Lower lobe of right lung (tissue), 2 donors: Measurements from ENCODE around the gene FGGY. TPM values are rescaled to one million over a fixed set of nuclear protein-coding genes. Genes with fewer than 3 reads are reported as not detected.
A peak's percentile ranks its signal among the peaks of the same experiment; 100 is the strongest.

Experiments
- ATAC-seq, 2 donors: fragments of 200-7000 bp; cut with Tn5 transposase; one replicate each; pipeline ENCODE4 v1.9.1; 2020 to 2022; ENCODE audit warnings: mild to moderate bottlenecking in 2 of 2, moderate library complexity in 2 of 2
- DNase-seq: peaks from one replicate; pipeline ENCODE4 v3.0.0-alpha.2; 2020
- H3K27ac ChIP-seq: fragments of 200-600 bp; one replicate; pipeline ENCODE4 v1.8.0; 2022
- H3K27me3 ChIP-seq: fragments of 200-600 bp; one replicate; pipeline ENCODE4 v1.8.0; 2022; ENCODE audit warnings: low read depth
- H3K36me3 ChIP-seq: fragments of 200-600 bp; one replicate; pipeline ENCODE4 v1.8.0; 2022; ENCODE audit warnings: mild to moderate bottlenecking
- H3K4me1 ChIP-seq: fragments of 200-600 bp; one replicate; pipeline ENCODE4 v1.8.0; 2022
- H3K4me3 ChIP-seq: fragments of 200-600 bp; one replicate; pipeline ENCODE4 v1.8.0; 2022; ENCODE audit warnings: mild to moderate bottlenecking
- H3K9me3 ChIP-seq: fragments of 200-600 bp; one replicate; pipeline ENCODE4 v1.8.0; 2022
- intact Hi-C: fragments of 100-400 bp; cut with DNase I; formaldehyde crosslinking; loops from one replicate; pipeline ENCODE4 v1.11.0; 2022
- total RNA-seq: library from RNA; stranded (reverse); fragmentation: NEBNext Ultra II Directional; extraction: Animal tissue kit (Norgen Biotek cat#: 25700); gene quantifications from one replicate; pipeline ENCODE4 v1.2.1, GENCODE V29; 2021
- TF ChIP-seq, protein P1 (sequence below): fragments of 200-600 bp; IDR thresholded peaks from one replicate; pipeline ENCODE4 v1.8.0; 2022; ENCODE audit warnings: antibody characterized with exemption, mild to moderate bottlenecking
- donor health status: DM: no; HTN: yes; CAD: no; lungs with severe emphysema.

The FGGY gene
- total RNA-seq, 1 donor from 2014 or later, result 31.4 TPM

- no peak for ATAC-seq
These were observed 252.4 kb downstream of the FGGY start for GRCh38 chr1:59549066-59549837.

GRCh38 chr1:59549903-59550302 is 253.0 kb downstream of the FGGY start:
- intact Hi-C loops, result no loop called here
- H3K36me3 ChIP-seq, result no peaks in the 10 kb centered on the region
- TF ChIP-seq, protein P1, sequence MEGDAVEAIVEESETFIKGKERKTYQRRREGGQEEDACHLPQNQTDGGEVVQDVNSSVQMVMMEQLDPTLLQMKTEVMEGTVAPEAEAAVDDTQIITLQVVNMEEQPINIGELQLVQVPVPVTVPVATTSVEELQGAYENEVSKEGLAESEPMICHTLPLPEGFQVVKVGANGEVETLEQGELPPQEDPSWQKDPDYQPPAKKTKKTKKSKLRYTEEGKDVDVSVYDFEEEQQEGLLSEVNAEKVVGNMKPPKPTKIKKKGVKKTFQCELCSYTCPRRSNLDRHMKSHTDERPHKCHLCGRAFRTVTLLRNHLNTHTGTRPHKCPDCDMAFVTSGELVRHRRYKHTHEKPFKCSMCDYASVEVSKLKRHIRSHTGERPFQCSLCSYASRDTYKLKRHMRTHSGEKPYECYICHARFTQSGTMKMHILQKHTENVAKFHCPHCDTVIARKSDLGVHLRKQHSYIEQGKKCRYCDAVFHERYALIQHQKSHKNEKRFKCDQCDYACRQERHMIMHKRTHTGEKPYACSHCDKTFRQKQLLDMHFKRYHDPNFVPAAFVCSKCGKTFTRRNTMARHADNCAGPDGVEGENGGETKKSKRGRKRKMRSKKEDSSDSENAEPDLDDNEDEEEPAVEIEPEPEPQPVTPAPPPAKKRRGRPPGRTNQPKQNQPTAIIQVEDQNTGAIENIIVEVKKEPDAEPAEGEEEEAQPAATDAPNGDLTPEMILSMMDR, result no peak
- H3K4me3 ChIP-seq, result no peak overlapping the region
- no peaks in the 10 kb centered on the region for H3K4me1 ChIP-seq
- no peaks in the 10 kb centered on the region for H3K27me3 ChIP-seq
- peak overlapping the region; percentile 1 for H3K27ac ChIP-seq
- no peaks in the 10 kb centered on the region for H3K9me3 ChIP-seq
- DNase-seq, result peak; percentile 57
- ATAC-seq, result peak; percentile 58 to 69

More at GRCh38 chr1:59549066-59549837, 252.4 kb downstream of the FGGY start:
- Histone ChIP-seq H3K9me3 (no peaks in the 10 kb centered on the region), H3K4me3 (no peak overlapping the region), H3K27ac (no peak overlapping the region), H3K36me3 (no peaks in the 10 kb centered on the region), H3K4me1 (no peaks in the 10 kb centered on the region), H3K27me3 (no peaks in the 10 kb centered on the region)
- DNase-seq, result no peak
- intact Hi-C loops, result no loop called here
- TF ChIP-seq, protein P1, result no peak

DNA sequence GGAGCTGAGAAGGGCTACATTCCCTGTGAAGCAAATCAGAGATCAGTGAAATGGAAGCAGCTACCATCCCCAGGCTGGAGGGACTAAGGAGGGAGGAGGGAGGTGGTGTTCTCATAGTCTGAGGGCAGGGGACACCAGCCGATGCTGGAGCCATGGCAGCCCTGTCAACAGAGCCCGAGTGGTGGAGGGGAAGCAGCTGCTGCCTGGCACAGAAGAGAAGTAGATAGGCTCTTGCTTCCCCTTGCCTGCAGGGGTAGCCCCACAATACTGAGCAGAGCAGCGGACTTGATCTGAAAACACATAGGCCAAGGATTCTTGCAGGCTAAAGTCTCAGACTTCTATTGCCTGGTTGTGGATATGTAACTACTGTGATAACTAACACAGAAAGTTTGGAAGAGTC is 255.1 kb downstream of the FGGY start:
- Histone ChIP-seq H3K4me3 (no peak overlapping the region), H3K27me3 (no peaks in the 10 kb centered on the region), H3K27ac (no peak overlapping the region), H3K4me1 (no peaks in the 10 kb centered on the region), H3K36me3 (no peaks in the 10 kb centered on the region), H3K9me3 (no peaks in the 10 kb centered on the region)
- intact Hi-C loops, result no loop called here
- ATAC-seq, result peak in 1 of 2 donors; percentile 57
- TF ChIP-seq, protein P1, result no peak
- peak; percentile 52 for DNase-seq

DNA sequence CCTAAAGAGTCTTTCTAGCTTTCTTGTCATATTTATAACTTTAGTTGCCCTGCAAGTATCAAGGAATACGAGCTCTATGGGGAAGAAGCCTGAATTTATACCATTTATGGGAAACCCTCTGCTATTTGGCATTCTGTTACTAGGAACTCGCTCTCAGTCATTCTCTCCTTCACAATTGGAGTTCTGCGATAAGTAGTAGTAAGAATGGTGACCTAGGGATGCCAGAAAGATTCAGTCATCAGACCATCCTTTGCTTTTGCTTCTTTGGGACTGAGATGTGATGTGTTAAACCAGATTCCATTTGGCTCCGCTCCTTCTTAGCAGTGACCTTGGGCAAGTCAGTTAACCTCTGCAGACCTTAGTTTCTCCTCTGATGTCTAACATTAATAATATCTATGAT is 256.5 kb downstream of the FGGY start:
- Histone ChIP-seq H3K9me3 (peaks cover 5% of the 10 kb centered on the region), H3K27ac (no peak overlapping the region), H3K4me1 (no peaks in the 10 kb centered on the region), H3K36me3 (no peaks in the 10 kb centered on the region), H3K4me3 (no peak overlapping the region), H3K27me3 (no peaks in the 10 kb centered on the region)
- intact Hi-C loops, result no loop called here
- DNase-seq (no peak), ATAC-seq (no peak)
- TF ChIP-seq, protein P1, result no peak

DNA sequence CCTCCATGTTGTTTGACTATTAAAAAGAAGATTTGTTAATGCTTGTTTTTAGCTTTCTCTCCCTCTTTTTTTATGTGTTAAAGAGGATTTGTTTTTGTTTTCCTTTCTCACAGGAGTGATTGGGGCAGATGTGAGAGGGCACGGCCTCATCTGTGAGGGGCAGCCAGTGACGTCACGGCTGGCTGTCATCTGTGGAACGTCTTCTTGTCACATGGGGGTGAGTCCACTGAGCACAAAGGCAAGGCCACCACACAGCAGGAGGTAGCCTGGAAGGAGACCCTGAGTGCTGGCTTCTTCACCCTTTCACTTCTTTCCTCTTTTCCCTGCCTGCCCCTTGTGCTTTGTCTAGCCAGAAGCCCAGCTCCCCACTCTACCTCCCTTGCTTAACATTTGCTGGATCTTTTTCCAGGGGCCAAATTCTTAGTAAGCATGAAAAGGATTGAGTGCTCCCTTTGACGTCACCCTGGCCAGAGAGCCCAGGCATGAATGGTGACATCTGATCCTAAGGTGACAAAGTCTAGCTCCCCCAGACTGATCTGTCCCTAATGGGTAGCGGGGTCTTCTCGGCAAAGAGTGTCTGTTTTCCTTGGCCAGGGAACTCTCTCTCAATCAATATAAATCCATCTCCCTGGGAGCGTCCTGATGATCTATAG is 257.2 kb downstream of the FGGY start:
- H3K9me3 ChIP-seq, result peaks cover 8% of the 10 kb centered on the region
- no peaks in the 10 kb centered on the region for H3K36me3 ChIP-seq
- ATAC-seq (no peak), DNase-seq (no peak)
- no peak overlapping the region for H3K4me3 ChIP-seq
- intact Hi-C loops, result no loop called here
- no peaks in the 10 kb centered on the region for H3K27me3 ChIP-seq
- H3K4me1 ChIP-seq, result no peaks in the 10 kb centered on the region
- H3K27ac ChIP-seq, result no peak overlapping the region
- TF ChIP-seq, protein P1, result no peak
